GM12875 (cell line): ENCODE results near the gene SPR.

Experiments used
- H3K4me3 ChIP-seq: one replicate; pipeline ENCODE4 v1.5.1; 2011; ENCODE audit warnings: low read depth, low read length, control low read depth
- CTCF ChIP-seq: IDR thresholded peaks from 2 replicates; pipeline ENCODE4 v1.5.1; 2011; ENCODE audit warnings: low read depth, mild to moderate bottlenecking, control low read depth, inconsistent platforms, low read length, moderate library complexity, borderline replicate concordance; ENCODE audit not compliant: insufficient read depth

Gene SPR

DNA sequence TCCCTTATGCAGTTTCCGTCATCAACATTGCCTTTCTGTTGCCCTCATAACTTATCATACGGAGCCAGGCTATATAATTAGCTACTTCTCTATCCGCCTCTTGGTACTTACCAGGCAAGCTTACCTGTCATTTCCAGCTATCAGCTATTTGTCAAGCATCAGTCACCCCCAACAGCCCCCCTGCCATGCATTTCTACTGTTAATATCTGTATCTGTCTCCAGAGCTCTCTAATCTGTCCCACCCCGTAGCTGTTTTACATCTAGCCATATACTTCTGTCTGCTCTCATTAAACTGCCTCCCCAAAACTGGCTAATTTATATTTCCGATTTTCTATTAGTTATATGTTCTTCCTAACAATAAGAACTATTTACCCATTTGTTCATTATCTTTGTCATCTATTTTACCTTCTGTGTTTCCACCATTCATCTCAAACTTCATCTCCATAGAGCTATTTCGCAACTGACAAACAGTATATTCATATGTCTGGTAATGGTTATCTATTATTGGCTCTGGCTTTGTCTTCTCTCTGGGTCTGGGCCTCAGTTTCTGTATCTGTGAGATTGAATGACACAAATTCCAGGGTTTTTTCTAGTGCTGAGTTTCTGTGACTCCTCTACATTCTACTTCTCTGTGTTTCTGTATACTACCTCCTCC, 39.7 kb downstream of the SPR start:
- no peak for TF ChIP-seq CTCF

DNA sequence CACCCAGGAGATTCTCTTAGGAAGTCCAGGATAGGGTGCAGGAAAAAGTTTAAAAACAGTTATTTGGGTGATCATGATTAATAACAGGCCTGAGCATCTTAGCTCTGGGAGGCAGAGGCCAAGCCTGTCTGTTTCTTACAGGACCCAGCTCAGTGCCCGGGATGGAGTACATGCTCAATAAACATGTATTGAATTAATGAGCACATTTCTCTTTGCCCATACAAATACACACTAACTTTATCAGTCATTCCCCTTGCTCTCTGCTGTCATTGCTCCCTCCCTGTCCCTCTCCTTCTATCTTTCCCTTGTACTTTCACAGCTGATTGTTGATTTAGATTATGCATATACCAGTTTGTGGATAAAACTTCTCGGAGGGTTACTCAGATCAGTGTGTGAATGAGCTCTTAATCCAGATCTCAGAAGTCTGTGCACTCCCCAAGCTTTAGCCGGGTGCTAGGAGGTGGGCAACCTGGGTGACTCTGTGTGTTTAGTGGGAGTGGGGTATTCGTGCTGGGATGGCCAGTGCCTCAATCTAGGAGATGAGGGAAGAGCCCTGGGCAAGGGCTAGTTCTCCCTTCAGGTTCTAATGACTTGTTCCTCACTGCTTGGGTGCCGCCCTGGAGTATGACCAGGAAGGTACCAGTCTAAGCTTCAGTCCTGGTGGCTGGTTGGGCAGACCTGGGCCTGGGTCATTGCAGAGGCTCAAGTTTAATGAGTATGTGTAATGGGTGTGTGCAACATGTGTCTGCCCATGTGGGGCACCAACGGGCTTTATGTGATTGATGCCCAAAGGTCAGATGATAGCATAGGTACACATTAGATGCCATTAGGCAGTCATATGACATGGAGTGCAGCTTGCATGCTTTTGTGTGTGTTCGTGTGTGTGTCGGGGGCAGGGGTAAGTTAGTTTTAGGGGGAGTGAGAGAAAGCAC, 40.7 kb downstream of the SPR start:
- no peak overlapping the region for H3K4me3 ChIP-seq
- TF ChIP-seq CTCF: no peak

More for the DNA sequence above, 39.7 kb downstream of the SPR start:
- H3K4me3 ChIP-seq: no peak overlapping the region

- no peak for TF ChIP-seq CTCF
- H3K4me3 ChIP-seq: no peak overlapping the region
Measured at GRCh38 chr2:72929010-72929409, 41.8 kb downstream of the SPR start.

- H3K4me3 ChIP-seq: no peak overlapping the region
Measured at GRCh38 chr2:72931280-72931910, 44.2 kb downstream of the SPR start.

GRCh38 chr2:72932045-72932740, 45.0 kb downstream of the SPR start:
- no peak for TF ChIP-seq CTCF
- no peak overlapping the region for H3K4me3 ChIP-seq

More at GRCh38 chr2:72931280-72931910, 44.2 kb downstream of the SPR start:
- TF ChIP-seq CTCF: no peak

DNA sequence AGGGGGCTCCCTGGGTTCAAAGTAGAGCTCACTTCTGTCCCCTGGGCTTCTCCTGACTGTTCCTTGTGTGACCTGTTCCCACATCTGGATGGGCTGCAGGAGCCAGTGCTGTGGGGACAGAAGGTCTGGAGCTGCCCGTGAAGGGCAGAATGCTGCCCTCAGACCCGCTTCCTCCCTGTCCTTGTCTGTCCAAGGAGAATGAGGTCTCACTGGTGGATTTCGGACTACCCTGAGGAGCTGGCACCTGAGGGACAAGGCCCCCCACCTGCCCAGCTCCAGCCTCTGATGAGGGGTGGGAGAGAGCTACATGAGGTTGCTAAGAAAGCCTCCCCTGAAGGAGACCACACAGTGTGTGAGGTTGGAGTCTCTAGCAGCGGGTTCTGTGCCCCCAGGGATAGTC, 45.6 kb downstream of the SPR start:
- no peak overlapping the region for H3K4me3 ChIP-seq
- no peak for TF ChIP-seq CTCF
